Peyer's patch (tissue), 4 donors: ENCODE measurements around the gene MDN1.

Source experiments
- POLR2A ChIP-seq, 2 donors: fragments of 450-650 bp; IDR thresholded peaks; one replicate each; pipeline ENCODE4 v1.5.1; 2017; ENCODE audit warnings: antibody characterized with exemption in 2 of 2, mild to moderate bottlenecking in 2 of 2, moderate library complexity in 2 of 2
- TF ChIP-seq, protein P1 (sequence below), 6 experiments: fragments of 450-650 bp in 4 of 6; fragments of 200-600 bp in 2 of 6; sonication (generic) in 1 of 6; IDR thresholded peaks; one replicate each; pipeline ENCODE4 v1.5.1; 2017 to 2019; ENCODE audit warnings: antibody characterized with exemption in 6 of 6, mild to moderate bottlenecking in 3 of 6, moderate library complexity in 1 of 6

DNA sequence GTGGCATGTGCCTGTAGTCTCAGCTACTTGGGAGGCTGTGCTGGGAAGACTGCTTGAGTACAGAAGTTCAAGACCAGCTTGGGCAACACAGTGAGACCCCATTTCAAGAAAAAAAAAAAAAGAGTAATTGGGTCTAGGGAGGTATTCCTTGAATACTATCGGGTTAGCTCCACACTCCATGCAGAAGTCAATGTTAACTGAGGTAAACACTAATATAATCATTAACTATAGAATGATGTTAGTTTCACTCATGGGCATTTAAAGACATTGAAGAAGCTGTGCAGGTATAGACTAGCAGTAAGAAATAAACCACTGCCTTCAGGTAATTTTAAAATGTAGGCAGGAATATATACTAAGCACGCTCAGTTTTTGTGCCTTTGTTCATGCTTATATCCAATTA, 32.6 kb downstream of the MDN1 start:
- TF ChIP-seq, protein P1, sequence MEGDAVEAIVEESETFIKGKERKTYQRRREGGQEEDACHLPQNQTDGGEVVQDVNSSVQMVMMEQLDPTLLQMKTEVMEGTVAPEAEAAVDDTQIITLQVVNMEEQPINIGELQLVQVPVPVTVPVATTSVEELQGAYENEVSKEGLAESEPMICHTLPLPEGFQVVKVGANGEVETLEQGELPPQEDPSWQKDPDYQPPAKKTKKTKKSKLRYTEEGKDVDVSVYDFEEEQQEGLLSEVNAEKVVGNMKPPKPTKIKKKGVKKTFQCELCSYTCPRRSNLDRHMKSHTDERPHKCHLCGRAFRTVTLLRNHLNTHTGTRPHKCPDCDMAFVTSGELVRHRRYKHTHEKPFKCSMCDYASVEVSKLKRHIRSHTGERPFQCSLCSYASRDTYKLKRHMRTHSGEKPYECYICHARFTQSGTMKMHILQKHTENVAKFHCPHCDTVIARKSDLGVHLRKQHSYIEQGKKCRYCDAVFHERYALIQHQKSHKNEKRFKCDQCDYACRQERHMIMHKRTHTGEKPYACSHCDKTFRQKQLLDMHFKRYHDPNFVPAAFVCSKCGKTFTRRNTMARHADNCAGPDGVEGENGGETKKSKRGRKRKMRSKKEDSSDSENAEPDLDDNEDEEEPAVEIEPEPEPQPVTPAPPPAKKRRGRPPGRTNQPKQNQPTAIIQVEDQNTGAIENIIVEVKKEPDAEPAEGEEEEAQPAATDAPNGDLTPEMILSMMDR (IDR thresholded peaks at IDR 0.05) = no peak
- no peak for TF ChIP-seq POLR2A (IDR thresholded peaks at IDR 0.05)
